K562 (cell line): ENCODE measurements around the gene ATP1A3. TPM values are rescaled to one million over a fixed set of nuclear protein-coding genes. Genes with fewer than 3 reads are reported as not detected.

Experiments
- ATAC-seq: fragments of 200-7000 bp; cut with Tn5 transposase; 3 replicates; pipeline ENCODE4 v1.9.1; 2020; ENCODE audit warnings: moderate library complexity
- BruUV-seq: library from RNA; stranded (reverse); fragments of 400-500 nt; replicated peaks from 2 replicates; lab custom pipeline; 2021; lab: Mats Ljungman, UMichigan
- CTCF ChIA-PET: fragments of 300-600 bp; formaldehyde crosslinking; extraction: SDS; loops from one replicate; lab custom pipeline; 2021; ENCODE audit warnings: low intra/inter-chr PET ratio; lab: Yijun Ruan, JAX
- POLR2A ChIA-PET: fragments of 300-600, 350-650 bp; sonication (Branson Sonifier 250); formaldehyde crosslinking; extraction: SDS; loops from one replicate; lab custom pipeline; 2021; ENCODE audit warnings: antibody characterized with exemption, inconsistent platforms; lab: Yijun Ruan, JAX
- DNase-seq, 4 experiments: peaks; one replicate each; pipeline versions ENCODE4 v3.0.0 to v3.0.0-alpha.2; 2011 to 2018; ENCODE audit warnings: low spot score in 3 of 4, mixed read lengths in 3 of 4; ENCODE audit errors: extremely low read depth in 1 of 4
- FAIRE-seq: peaks from 2 replicates; lab custom pipeline; 2011; peaks lifted over from hg19 to GRCh38; lab: Jason Lieb, UNC
- H2AFZ ChIP-seq: 2 replicates; pipeline ENCODE4 v1.6.0; 2011; ENCODE audit warnings: low read depth, low read length, control low read depth, inconsistent platforms
- H3K27ac ChIP-seq: fragments of 200-600 bp; 3 replicates; pipeline ENCODE4 v1.8.0; 2011; ENCODE audit warnings: low read depth, mild to moderate bottlenecking, control low read depth, inconsistent platforms, low read length, moderate library complexity, mixed read lengths; ENCODE audit errors: extremely low read depth
- H3K27me3 ChIP-seq, 2 experiments: fragments of 300-600 bp in 1 of 2; 2 replicates in 1 of 2; 3 replicates in 1 of 2; pipeline versions ENCODE4 v1.6.0 to v1.8.0; 2011; ENCODE audit warnings: inconsistent platforms in 2 of 2, low read length in 2 of 2, mild to moderate bottlenecking in 1 of 2, mixed read lengths in 1 of 2, moderate library complexity in 1 of 2; ENCODE audit not compliant: control insufficient read depth in 2 of 2, insufficient read depth in 2 of 2
- H3K36me3 ChIP-seq: fragments of 300-600 bp; 3 replicates; pipeline ENCODE4 v1.8.0; 2011; ENCODE audit warnings: mild to moderate bottlenecking, low read length, inconsistent platforms; ENCODE audit not compliant: control insufficient read depth, insufficient read depth
- H3K4me1 ChIP-seq, 2 experiments: fragments of 200-600 bp in 1 of 2; replicated peaks in 1 of 2; 2 replicates in 1 of 2; 3 replicates in 1 of 2; pipeline versions ENCODE4 v1.5.1 to v1.8.0; 2011; ENCODE audit warnings: inconsistent platforms in 2 of 2, low read length in 2 of 2, mild to moderate bottlenecking in 1 of 2, mixed read lengths in 1 of 2, moderate library complexity in 1 of 2; ENCODE audit not compliant: control insufficient read depth in 2 of 2, insufficient read depth in 2 of 2
- H3K4me2 ChIP-seq: 2 replicates; pipeline ENCODE4 v1.6.1; 2011; ENCODE audit warnings: low read length, control low read depth, inconsistent platforms, mixed read lengths; ENCODE audit not compliant: insufficient read depth
- H3K4me3 ChIP-seq: fragments of 200-600 bp; sonication (generic), shearing (Covaris generic); 2 replicates; pipeline ENCODE4 v1.5.1; 2016; ENCODE audit warnings: control low read depth, inconsistent platforms
- H3K79me2 ChIP-seq: fragments of 200-600 bp; 3 replicates; pipeline ENCODE4 v1.8.0; 2011; ENCODE audit warnings: low read length, inconsistent platforms; ENCODE audit not compliant: control insufficient read depth, insufficient read depth
- H3K9ac ChIP-seq, 2 experiments: 2 replicates each; pipeline versions ENCODE4 v1.6.0 to v1.6.1; 2011; ENCODE audit warnings: low read depth in 2 of 2, low read length in 2 of 2, control low read depth in 1 of 2, inconsistent platforms in 1 of 2, mild to moderate bottlenecking in 1 of 2, mixed read lengths in 1 of 2; ENCODE audit not compliant: insufficient read depth in 1 of 2
- H3K9me1 ChIP-seq: one replicate; pipeline ENCODE4 v1.6.0; 2011; ENCODE audit warnings: inconsistent platforms, mild to moderate bottlenecking, low read length, moderate library complexity; ENCODE audit not compliant: control insufficient read depth, insufficient read depth
- H3K9me3 ChIP-seq: replicated peaks from 2 replicates; pipeline ENCODE4 v1.5.1; 2011; ENCODE audit warnings: low read depth, low read length, inconsistent platforms; ENCODE audit not compliant: control insufficient read depth, insufficient read depth
- H4K20me1 ChIP-seq: replicated peaks from 2 replicates; pipeline ENCODE4 v1.6.1; 2011; ENCODE audit warnings: low read length, inconsistent platforms, mixed read lengths; ENCODE audit not compliant: control insufficient read depth, insufficient read depth
- AFF1 ChIP-seq, 2 experiments: fragments of 450-650 bp; IDR thresholded peaks; 2 replicates each; pipeline ENCODE4 v1.6.1; 2018; ENCODE audit warnings: mild to moderate bottlenecking in 2 of 2, low read depth in 1 of 2; ENCODE audit not compliant: partially characterized antibody in 2 of 2
- ARHGAP35 ChIP-seq: fragments of 450-650 bp; IDR thresholded peaks from 2 replicates; pipeline ENCODE4 v1.6.1; 2018; ENCODE audit not compliant: partially characterized antibody
- CEBPG ChIP-seq, 3 experiments: fragments of 200-800 bp in 1 of 3; sonication (Bioruptor generic) in 1 of 3; sonication (generic) in 1 of 3; formaldehyde crosslinking in 1 of 3; IDR thresholded peaks in 2 of 3; conservative IDR thresholded peaks in 1 of 3; 2 replicates each; pipeline versions ENCODE4 v1.6.1 to v1.8.0; 2016 to 2022; ENCODE audit warnings: missing compliant biosample characterization in 2 of 3, missing genetic modification characterization in 2 of 3, mild to moderate bottlenecking in 1 of 3, missing genetic modification reagents in 1 of 3
- DDX20 ChIP-seq: fragments of 450-650 bp; IDR thresholded peaks from 2 replicates; pipeline ENCODE4 v1.6.1; 2016; ENCODE audit warnings: missing genetic modification characterization, low read depth, mild to moderate bottlenecking, missing compliant biosample characterization, moderate library complexity
- GTF2B ChIP-seq: IDR thresholded peaks from 2 replicates; pipeline ENCODE4 v1.6.1; 2011; ENCODE audit not compliant: insufficient read length; ENCODE audit errors: extremely low read depth
- MCM3 ChIP-seq: fragments of 450-650 bp; IDR thresholded peaks from 2 replicates; pipeline ENCODE4 v1.6.1; 2016
- NEUROD1 ChIP-seq: fragments of 150-350 bp; IDR thresholded peaks from 2 replicates; pipeline ENCODE4 v1.6.1; 2014; ENCODE audit warnings: borderline replicate concordance, low read length, low read depth; ENCODE audit not compliant: partially characterized antibody
- PHB2 ChIP-seq: fragments of 450-650 bp; IDR thresholded peaks from 2 replicates; pipeline ENCODE4 v1.6.1; 2017; ENCODE audit warnings: low read depth
- ZNF165 ChIP-seq: fragments of 250-450 bp; sonication (Bioruptor Pico); IDR thresholded peaks from 2 replicates; pipeline ENCODE4 v1.4.0; 2020; ENCODE audit warnings: borderline replicate concordance
- ZNF511 ChIP-seq: sonication (generic); formaldehyde crosslinking; IDR thresholded peaks from 2 replicates; pipeline ENCODE4 v1.8.0; 2022; ENCODE audit warnings: mild to moderate bottlenecking, missing genetic modification reagents
- WGBS: fragments of 100-300 bp; shearing (Covaris generic); methylation state at CpG from one replicate; pipeline ENCODE4 v1.1.6; 2016; ENCODE audit warnings: low coverage, mixed read lengths; ENCODE audit not compliant: insufficient coverage; ENCODE audit errors: missing lambda C conversion rate; 5-methylcytosine and 5-hydroxymethylcytosine counted together
- in situ Hi-C: fragments of 300-500 bp; cut with MboI; formaldehyde crosslinking; loops from 4 replicates; pipeline ENCODE4 v1.15.0; 2018; ENCODE audit warnings: inconsistent platforms, mixed read lengths
- intact Hi-C: fragments of 100-400 bp; cut with micrococcal nuclease; formaldehyde crosslinking; loops from 2 replicates; pipeline ENCODE4 v1.14.2; 2022
- polyA plus RNA-seq, 8 experiments: library from polyadenylated mRNA; depleted of rRNA in 4 of 8; stranded (reverse) in 5 of 8; unstranded in 3 of 8; fragments of >200 nt; fragmentation: Nextera tagmentation in 2 of 8; fragmentation: Illumina TruSeq in 1 of 8; extraction: Ambion mirVana in 2 of 8; extraction: Trizol in 1 of 8; gene quantifications; 2 replicates each; pipeline versions ENCODE4 v1.2.1 to v1.2.3, GENCODE V29; 2011 to 2014; ENCODE audit warnings: inconsistent platforms in 1 of 8, missing spikeins in 1 of 8
- total RNA-seq, 7 experiments: library from RNA; depleted of rRNA in 6 of 7; stranded (reverse); fragments of >200 nt in 6 of 7; fragmentation: Illumina TruSeq in 2 of 7; extraction: Trizol in 2 of 7; gene quantifications; 2 replicates each; pipeline versions ENCODE4 v1.2.1 to v1.2.3, GENCODE V29; 2011 to 2021; ENCODE audit warnings: low replicate concordance in 1 of 7

The ATP1A3 gene
- total and polyA plus RNA-seq, 9 of the 15 experiments (the other 6 are each of a cell fraction or from before 2014, with no cell fraction given), result 0.03 to 1.0 (median 0.17) TPM; not detected in 3

- TF ChIP-seq GTF2B (no peak), ARHGAP35 (no peak), ZNF511 (CRISPR knock-in tag) (no peak)
- TF ChIP-seq, all 486 proteins: peak for 0
Measured at GRCh38 chr19:41974652-41975051, 19.4 kb downstream of the ATP1A3 start (continued).

GRCh38 chr19:41971363-41971762, 22.7 kb downstream of the ATP1A3 start:
- Histone ChIP-seq H3K9me3 (no peaks in the 10 kb centered on the region), H2AFZ (no peak overlapping the region), H3K9ac (no peak overlapping the region), H3K4me1 (peaks cover 0 to 22% of the 10 kb centered on the region in 2 experiments; a peak in 2 of 5 replicates), H3K9me1 (no peaks in the 10 kb centered on the region), H3K27me3 (peaks cover 36 to 78% of the 10 kb centered on the region in 2 experiments), H3K4me3 (no peak overlapping the region), H4K20me1 (peaks cover 10% of the 10 kb centered on the region; the same call in 1 of the 2 replicates), H3K36me3 (no peaks in the 10 kb centered on the region), H3K4me2 (no peak overlapping the region), H3K27ac (no peak overlapping the region), H3K79me2 (no peaks in the 10 kb centered on the region)
- FAIRE-seq (no peak), ATAC-seq (no peak), DNase-seq (no peak)
- CTCF ChIA-PET, result no interaction called here
- TF ChIP-seq ZNF165 (no peak), AFF1 (IDR thresholded peaks at IDR 0.05; ENCODE audit: low read depth in 1 of 2, partially characterized antibody in 2 of 2) (no peak), DDX20 (tag) (no peak), CEBPG (CRISPR knock-in tag; IDR thresholded peaks at IDR 0.05) (no peak), CEBPG (tag; conservative IDR thresholded peaks at IDR 0.05 in 1 of 2, IDR thresholded peaks at IDR 0.05 in 1 of 2) (no peak), NEUROD1 (no peak), PHB2 (no peak), MCM3 (no peak)
- POLR2A ChIA-PET, result no interaction called here
- BruUV-seq, result no TSS peak
- intact Hi-C loops, result no loop called here
- WGBS, result 3% methylated on average over 11 of the region's 11 CpGs
- in situ Hi-C loops, result no loop called here
